Adrenal gland (tissue), 5 donors: Measurements from ENCODE around the gene DNAH11.

Experiments
- POLR2A ChIP-seq, 2 donors: fragments of 450-650 bp; IDR thresholded peaks; one replicate each; pipeline ENCODE4 v1.6.1; 2017; ENCODE audit warnings: antibody characterized with exemption in 2 of 2, mild to moderate bottlenecking in 2 of 2, moderate library complexity in 1 of 2
- TF ChIP-seq, protein P1 (sequence below), 6 experiments: fragments of 450-650 bp in 4 of 6; fragments of 200-600 bp in 2 of 6; sonication (generic) in 1 of 6; IDR thresholded peaks; 1 replicate in 5 of 6; 2 replicates in 1 of 6; pipeline versions ENCODE4 v1.5.1 to v1.8.0; 2016 to 2021; ENCODE audit warnings: antibody characterized with exemption in 6 of 6, mild to moderate bottlenecking in 2 of 6, moderate library complexity in 1 of 6
- donor health status: DM: no; HTN: no; CAD: no.

DNA sequence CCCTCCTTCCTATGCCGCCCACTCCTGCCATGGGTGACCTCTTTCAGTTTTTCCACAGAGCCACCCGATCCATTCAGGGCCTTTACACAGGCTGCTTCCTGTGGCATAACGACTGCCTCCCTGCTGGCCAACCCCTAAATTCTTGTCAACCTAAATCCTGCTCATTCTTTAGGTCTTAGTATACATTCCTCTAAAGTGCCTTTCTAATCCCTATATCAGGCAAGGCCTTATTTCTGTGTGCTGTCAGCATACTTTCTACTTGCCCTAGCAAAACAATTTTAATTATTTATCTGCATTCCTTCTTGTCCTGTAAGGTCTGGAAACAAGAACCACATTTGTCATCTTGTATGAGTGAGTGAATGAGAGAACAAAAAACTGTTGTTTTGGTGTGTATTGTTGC is 132.4 kb downstream of the DNAH11 start:
- TF ChIP-seq, protein P1, sequence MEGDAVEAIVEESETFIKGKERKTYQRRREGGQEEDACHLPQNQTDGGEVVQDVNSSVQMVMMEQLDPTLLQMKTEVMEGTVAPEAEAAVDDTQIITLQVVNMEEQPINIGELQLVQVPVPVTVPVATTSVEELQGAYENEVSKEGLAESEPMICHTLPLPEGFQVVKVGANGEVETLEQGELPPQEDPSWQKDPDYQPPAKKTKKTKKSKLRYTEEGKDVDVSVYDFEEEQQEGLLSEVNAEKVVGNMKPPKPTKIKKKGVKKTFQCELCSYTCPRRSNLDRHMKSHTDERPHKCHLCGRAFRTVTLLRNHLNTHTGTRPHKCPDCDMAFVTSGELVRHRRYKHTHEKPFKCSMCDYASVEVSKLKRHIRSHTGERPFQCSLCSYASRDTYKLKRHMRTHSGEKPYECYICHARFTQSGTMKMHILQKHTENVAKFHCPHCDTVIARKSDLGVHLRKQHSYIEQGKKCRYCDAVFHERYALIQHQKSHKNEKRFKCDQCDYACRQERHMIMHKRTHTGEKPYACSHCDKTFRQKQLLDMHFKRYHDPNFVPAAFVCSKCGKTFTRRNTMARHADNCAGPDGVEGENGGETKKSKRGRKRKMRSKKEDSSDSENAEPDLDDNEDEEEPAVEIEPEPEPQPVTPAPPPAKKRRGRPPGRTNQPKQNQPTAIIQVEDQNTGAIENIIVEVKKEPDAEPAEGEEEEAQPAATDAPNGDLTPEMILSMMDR (IDR thresholded peaks at IDR 0.05): no peak
- TF ChIP-seq POLR2A (IDR thresholded peaks at IDR 0.05): no peak
